ENCODE results near the gene CACNA1C. TPM values are rescaled to one million over a fixed set of nuclear protein-coding genes. Genes with fewer than 3 reads are reported as not detected.

Gene CACNA1C
- polyA plus RNA-seq, 4 donors: 0.67 to 2.5 (median 2.0) TPM

DNA sequence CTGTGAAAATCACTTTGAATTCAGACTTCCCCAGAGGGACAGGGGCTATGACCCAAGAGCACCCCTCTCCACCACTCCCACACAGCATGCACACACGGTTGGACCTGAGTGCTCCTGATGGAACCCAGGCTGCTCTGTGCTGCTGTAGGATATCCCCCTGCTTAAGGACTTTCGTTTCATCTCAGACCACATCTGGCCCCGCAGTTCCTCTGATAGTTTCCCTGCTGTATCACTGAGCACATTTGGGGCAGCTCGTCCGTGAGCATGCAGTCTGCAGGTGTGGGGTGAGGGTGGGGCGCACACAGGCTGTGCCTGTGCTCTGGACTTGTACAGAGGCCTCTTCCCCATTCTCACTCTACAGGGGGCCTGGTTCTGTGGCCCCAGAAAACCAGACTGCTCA lies 396.8 kb downstream of the CACNA1C start:
- Histone ChIP-seq H3K9me3 (ENCODE audit: control insufficient read depth in 2 of 2, insufficient read depth in 1 of 2, low read depth in 1 of 2, low read length in 1 of 2) (no peaks in the 10 kb centered on the region), H3K27me3 (ENCODE audit: control insufficient read depth in 3 of 3, insufficient read depth in 3 of 3, low read length in 3 of 3) (no peaks in the 10 kb centered on the region), H3K4me1 (ENCODE audit: control insufficient read depth in 3 of 3, insufficient read depth in 2 of 3, low read depth in 1 of 3, low read length in 2 of 3) (no peaks in the 10 kb centered on the region), H3K27ac (ENCODE audit: low read depth in 1 of 3, low read length in 2 of 3) (no peak overlapping the region), H3K4me3 (ENCODE audit: low read depth in 1 of 3, low read length in 3 of 3) (no peak overlapping the region), H3K36me3 (ENCODE audit: control insufficient read depth in 3 of 3, insufficient read depth in 2 of 3, low read depth in 1 of 3, low read length in 3 of 3) (no peaks in the 10 kb centered on the region)
- 63 to 73% (median 67%) methylated on average over 6 of the region's 6 CpGs for WGBS, 3 donors
- DNase-seq (no peak), FAIRE-seq (no peak)

DNA sequence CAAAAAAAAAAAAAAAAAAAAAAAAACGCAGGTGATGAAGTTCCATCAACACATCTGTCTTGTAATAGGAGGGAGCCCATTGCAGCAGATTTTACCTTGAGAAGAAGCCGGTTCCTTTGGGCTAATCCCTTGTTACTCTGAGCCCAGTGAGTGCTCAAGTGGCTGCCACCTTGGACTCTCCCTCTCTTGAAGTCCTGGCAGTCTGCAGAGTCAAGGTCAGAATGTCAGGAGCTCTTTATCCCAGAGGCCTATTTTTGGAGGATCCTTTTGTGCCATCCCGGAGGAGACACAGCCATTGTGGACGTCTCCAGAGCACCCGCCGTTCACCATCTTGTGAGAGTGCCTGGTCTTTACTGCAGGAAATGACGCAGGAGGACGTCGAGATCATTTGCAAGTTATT lies 397.8 kb downstream of the CACNA1C start:
- FAIRE-seq: no peak

DNA sequence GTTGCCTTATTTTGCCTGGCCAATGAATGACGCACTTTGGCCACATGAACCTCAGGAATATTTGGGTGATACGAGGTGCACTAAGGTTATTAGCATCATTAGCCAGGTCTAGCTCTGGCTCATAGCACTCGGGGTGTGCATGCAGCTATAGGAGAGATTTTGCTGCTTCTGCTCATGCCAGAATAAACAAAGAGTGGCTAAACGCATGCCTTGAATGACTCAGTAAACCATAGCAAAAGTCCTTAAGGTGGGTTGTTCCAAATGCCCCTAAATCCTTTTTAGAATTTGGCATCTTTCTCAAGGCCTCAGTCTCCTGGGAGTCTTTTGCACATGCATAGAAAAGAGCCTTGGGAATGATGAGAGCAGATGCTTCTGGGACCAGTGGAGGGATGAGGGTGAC lies 398.2 kb downstream of the CACNA1C start:
- DNase-seq (no peak), FAIRE-seq (no peak)
- H3K36me3 ChIP-seq (ENCODE audit: control insufficient read depth in 3 of 3, insufficient read depth in 2 of 3, low read depth in 1 of 3, low read length in 3 of 3): peaks cover 0 to 2% (median 0%) of the 10 kb centered on the region in 3 donors
- no peaks in the 10 kb centered on the region for H3K4me1 ChIP-seq (ENCODE audit: control insufficient read depth in 3 of 3, insufficient read depth in 2 of 3, low read depth in 1 of 3, low read length in 2 of 3)
- H3K27ac ChIP-seq (ENCODE audit: low read depth in 1 of 3, low read length in 2 of 3): no peak overlapping the region
- 76 to 83% (median 79%) methylated on average over 4 of the region's 4 CpGs for WGBS, 3 donors
- no peak overlapping the region for H3K4me3 ChIP-seq (ENCODE audit: low read depth in 1 of 3, low read length in 3 of 3)
- no peaks in the 10 kb centered on the region for H3K9me3 ChIP-seq (ENCODE audit: control insufficient read depth in 2 of 2, insufficient read depth in 1 of 2, low read depth in 1 of 2, low read length in 1 of 2)
- H3K27me3 ChIP-seq (ENCODE audit: control insufficient read depth in 3 of 3, insufficient read depth in 3 of 3, low read length in 3 of 3): no peaks in the 10 kb centered on the region

More for the DNA sequence above, 397.8 kb downstream of the CACNA1C start:
- H3K9me3 ChIP-seq (ENCODE audit: control insufficient read depth in 2 of 2, insufficient read depth in 1 of 2, low read depth in 1 of 2, low read length in 1 of 2): no peaks in the 10 kb centered on the region
- peaks cover 0 to 2% (median 0%) of the 10 kb centered on the region in 3 donors for H3K36me3 ChIP-seq (ENCODE audit: control insufficient read depth in 3 of 3, insufficient read depth in 2 of 3, low read depth in 1 of 3, low read length in 3 of 3)
- H3K4me1 ChIP-seq (ENCODE audit: control insufficient read depth in 3 of 3, insufficient read depth in 2 of 3, low read depth in 1 of 3, low read length in 2 of 3): no peaks in the 10 kb centered on the region
- H3K27me3 ChIP-seq (ENCODE audit: control insufficient read depth in 3 of 3, insufficient read depth in 3 of 3, low read length in 3 of 3): no peaks in the 10 kb centered on the region
- WGBS, 3 donors: 85 to 90% (median 87%) methylated on average over 8 to 9 of the region's 9 CpGs
- no peak for DNase-seq
- no peak overlapping the region for H3K4me3 ChIP-seq (ENCODE audit: low read depth in 1 of 3, low read length in 3 of 3)
- no peak overlapping the region for H3K27ac ChIP-seq (ENCODE audit: low read depth in 1 of 3, low read length in 2 of 3)

DNA sequence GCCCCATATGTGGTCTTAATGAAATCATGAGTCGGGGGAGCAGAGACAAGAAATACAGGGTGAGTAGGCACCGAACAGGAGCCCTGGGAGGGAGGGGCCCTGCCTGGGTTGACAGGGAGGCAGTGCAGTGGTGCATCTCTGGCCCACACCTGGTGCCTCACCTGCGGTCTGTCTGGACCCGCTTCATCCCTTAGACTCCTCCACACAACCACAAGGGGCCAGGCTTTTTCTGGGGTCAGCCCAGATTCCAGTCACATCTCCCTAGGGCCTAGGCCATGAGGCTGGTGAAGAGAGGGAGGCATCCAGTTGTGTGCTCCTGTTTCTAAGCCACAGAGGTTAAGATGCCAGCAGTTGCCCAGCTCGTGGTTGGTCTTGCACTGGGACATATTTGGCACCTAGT lies 398.7 kb downstream of the CACNA1C start:
- WGBS, 3 donors: 86 to 88% (median 87%) methylated on average over 5 of the region's 5 CpGs
- Histone ChIP-seq H3K4me3 (ENCODE audit: low read depth in 1 of 3, low read length in 3 of 3) (no peak overlapping the region), H3K27me3 (ENCODE audit: control insufficient read depth in 3 of 3, insufficient read depth in 3 of 3, low read length in 3 of 3) (no peaks in the 10 kb centered on the region), H3K4me1 (ENCODE audit: control insufficient read depth in 3 of 3, insufficient read depth in 2 of 3, low read depth in 1 of 3, low read length in 2 of 3) (no peaks in the 10 kb centered on the region), H3K9me3 (ENCODE audit: control insufficient read depth in 2 of 2, insufficient read depth in 1 of 2, low read depth in 1 of 2, low read length in 1 of 2) (no peaks in the 10 kb centered on the region), H3K27ac (ENCODE audit: low read depth in 1 of 3, low read length in 2 of 3) (no peak overlapping the region), H3K36me3 (ENCODE audit: control insufficient read depth in 3 of 3, insufficient read depth in 2 of 3, low read depth in 1 of 3, low read length in 3 of 3) (peaks cover 0 to 2% (median 0%) of the 10 kb centered on the region in 3 donors)
- no peak for FAIRE-seq
- no peak for DNase-seq

DNA sequence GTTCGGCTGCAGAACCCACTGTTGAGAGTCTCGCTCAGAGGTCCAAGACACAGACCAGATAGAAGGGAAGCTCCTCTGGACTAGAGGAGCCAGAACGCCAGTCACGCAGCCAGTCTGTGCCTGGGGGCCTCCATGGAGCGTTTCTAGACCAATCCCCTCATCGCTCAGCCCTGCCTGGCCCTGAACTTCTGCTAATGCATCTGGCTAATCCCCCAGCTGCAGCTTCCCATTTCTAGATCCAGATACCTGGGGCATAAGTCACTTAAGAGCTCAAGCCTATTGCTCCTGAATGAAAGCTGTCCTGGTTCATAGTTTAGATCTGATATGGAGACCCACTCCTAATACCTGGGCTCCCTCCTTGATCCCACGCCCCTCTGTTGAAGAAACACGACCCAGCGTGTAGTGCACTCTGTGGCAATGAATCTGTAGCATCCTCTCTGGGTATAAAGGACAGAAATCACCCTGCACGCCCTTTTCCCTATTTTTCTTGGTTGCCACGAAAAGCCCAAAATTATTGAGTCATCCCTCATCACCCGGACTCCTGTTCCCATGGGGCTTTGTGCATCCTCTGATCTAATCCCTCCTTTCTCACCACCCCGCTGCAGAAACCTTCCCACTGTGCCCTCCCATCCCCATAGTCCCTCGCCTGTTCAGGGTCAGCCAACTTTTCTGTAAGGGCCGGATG lies 400.4 kb downstream of the CACNA1C start:
- Histone ChIP-seq H3K36me3 (ENCODE audit: control insufficient read depth in 3 of 3, insufficient read depth in 2 of 3, low read depth in 1 of 3, low read length in 3 of 3) (peaks cover 0 to 2% (median 0%) of the 10 kb centered on the region in 3 donors), H3K27me3 (ENCODE audit: control insufficient read depth in 3 of 3, insufficient read depth in 3 of 3, low read length in 3 of 3) (no peaks in the 10 kb centered on the region), H3K4me3 (ENCODE audit: low read depth in 1 of 3, low read length in 3 of 3) (no peak overlapping the region), H3K4me1 (ENCODE audit: control insufficient read depth in 3 of 3, insufficient read depth in 2 of 3, low read depth in 1 of 3, low read length in 2 of 3) (no peaks in the 10 kb centered on the region), H3K9me3 (ENCODE audit: control insufficient read depth in 2 of 2, insufficient read depth in 1 of 2, low read depth in 1 of 2, low read length in 1 of 2) (no peaks in the 10 kb centered on the region), H3K27ac (ENCODE audit: low read depth in 1 of 3, low read length in 2 of 3) (no peak overlapping the region)
- WGBS, 3 donors: 88 to 92% (median 89%) methylated on average over 15 of the region's 15 CpGs
- DNase-seq: no peak
- no peak for FAIRE-seq

DNA sequence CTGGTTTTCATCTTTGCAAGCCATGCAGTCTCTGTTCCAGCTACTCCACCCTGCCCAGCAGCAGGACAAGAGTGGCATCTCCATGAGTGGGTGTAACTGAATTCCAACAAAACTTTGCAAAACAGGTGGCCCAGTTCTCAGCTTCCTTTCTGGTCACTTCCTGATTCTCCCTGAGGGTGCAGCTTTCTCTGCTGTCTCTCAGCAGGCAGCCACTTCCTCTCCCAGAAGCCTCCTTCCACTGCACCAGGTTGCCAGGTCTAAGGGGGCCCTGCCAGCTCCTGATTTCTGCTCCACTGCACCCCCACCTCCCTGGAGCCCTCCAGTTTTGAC lies 400.9 kb downstream of the CACNA1C start:
- Histone ChIP-seq H3K27ac (ENCODE audit: low read depth in 1 of 3, low read length in 2 of 3) (no peak overlapping the region), H3K4me1 (ENCODE audit: control insufficient read depth in 3 of 3, insufficient read depth in 2 of 3, low read depth in 1 of 3, low read length in 2 of 3) (no peaks in the 10 kb centered on the region), H3K36me3 (ENCODE audit: control insufficient read depth in 3 of 3, insufficient read depth in 2 of 3, low read depth in 1 of 3, low read length in 3 of 3) (peaks cover 0 to 2% (median 0%) of the 10 kb centered on the region in 3 donors), H3K4me3 (ENCODE audit: low read depth in 1 of 3, low read length in 3 of 3) (no peak overlapping the region), H3K9me3 (ENCODE audit: control insufficient read depth in 2 of 2, insufficient read depth in 1 of 2, low read depth in 1 of 2, low read length in 1 of 2) (no peaks in the 10 kb centered on the region), H3K27me3 (ENCODE audit: control insufficient read depth in 3 of 3, insufficient read depth in 3 of 3, low read length in 3 of 3) (no peaks in the 10 kb centered on the region)
- DNase-seq (no peak), FAIRE-seq (no peak)

DNA sequence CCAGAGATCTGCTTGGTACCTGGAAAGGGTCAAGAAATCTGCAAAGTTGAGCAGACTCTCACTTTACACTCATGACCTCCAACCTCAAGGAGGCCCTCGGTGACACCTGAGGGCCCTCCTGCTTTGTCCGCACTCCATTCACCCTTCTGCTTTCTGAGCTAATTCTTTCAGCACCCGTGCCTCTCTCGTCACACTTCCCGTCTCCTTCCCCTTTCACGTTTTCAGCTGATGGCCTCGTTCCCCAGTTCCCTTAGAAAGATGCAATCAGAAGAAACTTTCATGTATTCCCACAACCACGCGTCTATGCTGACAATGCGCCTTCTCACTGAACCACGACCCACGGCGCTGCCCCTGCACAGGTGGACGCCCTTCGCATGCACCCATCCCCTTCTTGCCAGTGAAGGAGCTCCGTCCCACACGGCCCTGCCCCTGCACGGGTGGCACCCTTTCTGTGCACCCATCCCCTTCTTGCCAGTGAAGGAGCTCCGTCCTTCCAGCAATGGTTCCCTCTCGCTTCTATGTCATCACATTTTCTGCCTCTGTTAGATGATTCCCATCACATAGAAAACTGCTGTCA lies 401.9 kb downstream of the CACNA1C start:
- no peak for FAIRE-seq

DNA sequence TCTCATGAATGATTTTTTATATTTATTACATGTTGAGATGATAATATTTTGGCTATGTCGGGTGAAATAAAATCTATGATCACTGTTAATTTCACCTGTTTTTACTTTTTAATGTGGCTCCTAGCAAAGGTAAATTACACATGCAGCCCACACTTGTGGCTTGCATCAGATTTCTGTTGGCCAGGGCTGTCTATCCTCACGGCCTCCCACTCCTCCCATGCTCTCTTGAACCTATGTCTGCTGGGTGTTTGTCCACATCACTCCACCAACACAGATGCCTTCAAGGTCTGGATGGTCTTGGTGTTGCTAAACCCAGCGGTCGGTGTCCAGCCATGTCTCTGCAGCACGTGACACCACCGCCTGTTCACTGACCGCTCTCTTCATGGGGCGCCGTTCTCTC lies 402.6 kb downstream of the CACNA1C start:
- no peaks in the 10 kb centered on the region for H3K4me1 ChIP-seq (ENCODE audit: control insufficient read depth in 3 of 3, insufficient read depth in 2 of 3, low read depth in 1 of 3, low read length in 2 of 3)
- H3K4me3 ChIP-seq (ENCODE audit: low read depth in 1 of 3, low read length in 3 of 3): no peak overlapping the region
- no peaks in the 10 kb centered on the region for H3K9me3 ChIP-seq (ENCODE audit: control insufficient read depth in 2 of 2, insufficient read depth in 1 of 2, low read depth in 1 of 2, low read length in 1 of 2)
- 90 to 98% (median 95%) methylated on average over 9 of the region's 9 CpGs for WGBS, 3 donors
- DNase-seq (no peak), FAIRE-seq (no peak)
- H3K27ac ChIP-seq (ENCODE audit: low read depth in 1 of 3, low read length in 2 of 3): no peak overlapping the region
- H3K36me3 ChIP-seq (ENCODE audit: control insufficient read depth in 3 of 3, insufficient read depth in 2 of 3, low read depth in 1 of 3, low read length in 3 of 3): peaks cover 0 to 2% (median 0%) of the 10 kb centered on the region in 3 donors
- H3K27me3 ChIP-seq (ENCODE audit: control insufficient read depth in 3 of 3, insufficient read depth in 3 of 3, low read length in 3 of 3): no peaks in the 10 kb centered on the region

More for the DNA sequence above, 401.9 kb downstream of the CACNA1C start:
- 87 to 94% (median 88%) methylated on average over 20 of the region's 20 CpGs for WGBS, 3 donors
- Histone ChIP-seq H3K4me1 (ENCODE audit: control insufficient read depth in 3 of 3, insufficient read depth in 2 of 3, low read depth in 1 of 3, low read length in 2 of 3) (no peaks in the 10 kb centered on the region), H3K9me3 (ENCODE audit: control insufficient read depth in 2 of 2, insufficient read depth in 1 of 2, low read depth in 1 of 2, low read length in 1 of 2) (no peaks in the 10 kb centered on the region), H3K4me3 (ENCODE audit: low read depth in 1 of 3, low read length in 3 of 3) (no peak overlapping the region), H3K27me3 (ENCODE audit: control insufficient read depth in 3 of 3, insufficient read depth in 3 of 3, low read length in 3 of 3) (no peaks in the 10 kb centered on the region), H3K36me3 (ENCODE audit: control insufficient read depth in 3 of 3, insufficient read depth in 2 of 3, low read depth in 1 of 3, low read length in 3 of 3) (peaks cover 0 to 2% (median 0%) of the 10 kb centered on the region in 3 donors), H3K27ac (ENCODE audit: low read depth in 1 of 3, low read length in 2 of 3) (no peak overlapping the region)
- DNase-seq: no peak
